Ishikawa (cell line): ENCODE data around the gene LIPG.
A peak's percentile ranks its signal among the peaks of the same experiment; 100 is the strongest.

ENCODE experiments used
- CEBPB ChIP-seq: IDR thresholded peaks from 2 replicates; pipeline ENCODE4 v1.6.1; 2012
- CREB1 ChIP-seq: IDR thresholded peaks from 2 replicates; pipeline ENCODE4 v1.6.1; 2012; ENCODE audit warnings: low read depth
- EGR1 ChIP-seq: IDR thresholded peaks from 2 replicates; pipeline ENCODE4 v1.6.1; 2012
- EP300 ChIP-seq: IDR thresholded peaks from 2 replicates; pipeline ENCODE4 v1.6.1; 2012; ENCODE audit warnings: borderline replicate concordance
- FOXM1 ChIP-seq: IDR thresholded peaks from 2 replicates; pipeline ENCODE4 v1.6.1; 2012; ENCODE audit warnings: low read depth, borderline replicate concordance
- MAX ChIP-seq: IDR thresholded peaks from 2 replicates; pipeline ENCODE4 v1.6.1; 2012
- NFIC ChIP-seq: IDR thresholded peaks from 2 replicates; pipeline ENCODE4 v1.6.1; 2012
- RAD21 ChIP-seq: IDR thresholded peaks from 2 replicates; pipeline ENCODE4 v1.6.1; 2012; ENCODE audit warnings: low read depth
- REST ChIP-seq: IDR thresholded peaks from 2 replicates; pipeline ENCODE4 v1.6.1; 2012; ENCODE audit warnings: low read depth, mild to moderate bottlenecking
- TAF1 ChIP-seq: IDR thresholded peaks from 2 replicates; pipeline ENCODE4 v1.6.1; 2012; ENCODE audit warnings: low read depth, mild to moderate bottlenecking
- TCF12 ChIP-seq: IDR thresholded peaks from 2 replicates; pipeline ENCODE4 v1.6.1; 2012; ENCODE audit warnings: low read depth
- TEAD4 ChIP-seq: IDR thresholded peaks from 2 replicates; pipeline ENCODE4 v1.6.1; 2012
- YY1 ChIP-seq: IDR thresholded peaks from 2 replicates; pipeline ENCODE4 v1.6.1; 2012; ENCODE audit warnings: low read depth
- ZBTB7A ChIP-seq: IDR thresholded peaks from 2 replicates; pipeline ENCODE4 v1.6.1; 2012; ENCODE audit warnings: low read depth
- TF ChIP-seq, protein P1 (sequence below): IDR thresholded peaks from 2 replicates; pipeline ENCODE4 v1.6.1; 2012

Gene LIPG

DNA sequence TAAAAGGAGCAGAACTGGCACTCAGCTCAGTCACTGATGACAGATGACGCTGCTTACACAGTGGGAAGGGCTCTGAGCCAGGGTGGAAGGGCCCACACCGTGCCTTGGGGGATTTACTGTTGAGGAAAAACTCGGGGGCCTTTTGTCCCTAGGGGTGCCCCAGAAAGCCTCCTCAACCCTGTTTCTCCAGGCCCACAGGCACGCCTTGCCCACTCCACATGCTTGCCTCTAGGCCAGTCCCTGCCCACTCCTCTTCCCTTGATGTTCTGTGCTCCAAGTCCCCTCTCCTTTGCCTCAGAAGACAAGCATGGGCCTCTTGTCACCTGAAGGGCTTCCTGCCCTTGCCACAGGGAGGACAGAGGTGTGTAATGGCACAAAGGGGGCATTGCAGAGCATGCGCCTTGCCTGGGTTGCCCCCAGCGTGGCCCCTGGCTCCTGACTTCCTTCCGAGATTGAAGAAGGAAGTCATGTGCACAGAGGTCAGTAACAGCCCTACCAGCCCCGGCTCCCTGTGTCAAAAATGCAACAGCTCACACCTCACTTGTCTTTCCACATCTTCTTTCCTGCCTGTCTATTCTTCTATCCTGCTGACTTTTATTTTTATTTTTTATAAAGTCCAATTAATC is 65.1 kb downstream of the LIPG start:
- TF ChIP-seq RAD21 (no peak), CREB1 (no peak), YY1 (no peak), TCF12 (no peak)

DNA sequence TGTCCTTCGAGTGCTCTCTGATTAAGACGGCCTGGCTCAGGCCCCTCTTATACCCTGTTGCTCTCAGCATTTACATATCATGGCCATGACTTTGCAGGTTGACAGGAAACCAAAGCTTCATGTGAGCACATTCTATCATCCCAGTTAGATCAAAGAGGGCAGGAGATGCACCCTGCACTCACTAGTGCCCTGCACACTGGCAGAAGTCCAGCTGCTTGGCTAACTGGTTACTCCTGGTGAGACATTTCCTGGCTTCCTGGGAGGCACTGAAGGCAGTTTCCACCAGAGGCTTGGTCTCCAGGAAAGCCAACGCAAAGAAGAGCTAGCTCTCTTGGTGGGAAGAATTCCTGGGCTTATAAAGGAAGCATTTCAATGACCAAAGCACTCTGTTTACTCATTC is 66.3 kb downstream of the LIPG start:
- TF ChIP-seq MAX (no peak), TCF12 (no peak), CEBPB (no peak), ZBTB7A (no peak), RAD21 (no peak), NFIC (peak; percentile 60), TEAD4 (no peak), EP300 (no peak)
- TF ChIP-seq, protein P1, sequence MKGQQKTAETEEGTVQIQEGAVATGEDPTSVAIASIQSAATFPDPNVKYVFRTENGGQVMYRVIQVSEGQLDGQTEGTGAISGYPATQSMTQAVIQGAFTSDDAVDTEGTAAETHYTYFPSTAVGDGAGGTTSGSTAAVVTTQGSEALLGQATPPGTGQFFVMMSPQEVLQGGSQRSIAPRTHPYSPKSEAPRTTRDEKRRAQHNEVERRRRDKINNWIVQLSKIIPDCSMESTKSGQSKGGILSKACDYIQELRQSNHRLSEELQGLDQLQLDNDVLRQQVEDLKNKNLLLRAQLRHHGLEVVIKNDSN = no peak

GRCh38 chr18:49628881-49629795 is 67.3 kb downstream of the LIPG start:
- TF ChIP-seq RAD21 = peak; percentile 24; the same call in 1 of the 2 replicates
- TF ChIP-seq FOXM1 = no peak
- TF ChIP-seq MAX = 0 out of 2 replicates have a peak, but pooled peaks have one; percentile 4
- TF ChIP-seq EGR1 = no peak

- no peak for TF ChIP-seq TAF1
- no peak for TF ChIP-seq NFIC
- TF ChIP-seq RAD21 = no peak
- no peak for TF ChIP-seq MAX
Measured at GRCh38 chr18:49630246-49630699, 68.4 kb downstream of the LIPG start.

DNA sequence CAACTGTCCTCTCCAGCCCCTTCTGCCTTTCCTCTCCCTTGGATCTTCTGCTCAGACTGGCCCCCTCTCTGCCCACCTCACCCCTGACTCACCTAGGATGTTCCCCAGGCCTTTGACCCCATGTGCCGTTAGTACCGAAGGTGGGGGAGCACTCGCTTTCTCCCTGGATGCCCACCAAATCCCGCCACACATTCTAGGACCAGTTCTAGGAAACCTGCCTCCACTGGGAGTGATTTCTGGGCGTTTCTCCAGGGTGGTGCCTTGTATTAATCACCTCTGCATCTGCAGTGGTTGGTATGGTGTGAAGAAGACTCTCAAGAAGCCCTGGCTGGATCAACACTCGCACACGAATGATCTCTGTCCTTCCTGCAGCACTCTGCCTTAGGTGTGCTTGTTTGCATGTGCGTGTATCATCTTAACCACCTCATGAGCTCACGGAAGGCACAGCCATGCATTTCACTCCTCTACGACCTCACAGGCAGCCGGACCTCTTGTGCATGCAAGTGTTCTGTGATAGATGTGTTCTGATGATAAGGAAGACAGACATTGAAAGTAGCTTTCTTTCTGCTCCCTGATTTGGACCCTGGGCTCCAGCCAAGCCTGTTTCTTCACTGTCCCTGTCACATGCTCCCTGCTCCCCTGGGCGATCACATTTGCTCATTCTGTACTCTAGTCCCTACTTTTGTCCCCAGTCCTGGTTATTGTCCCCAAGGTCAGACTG is 69.4 kb downstream of the LIPG start:
- TF ChIP-seq TCF12 (no peak), FOXM1 (no peak), NFIC (no peak), CEBPB (no peak), MAX (no peak), ZBTB7A (no peak), TAF1 (no peak), TEAD4 (no peak), CREB1 (no peak), EP300 (no peak), REST (no peak), YY1 (no peak), RAD21 (no peak), EGR1 (no peak)
- TF ChIP-seq, protein P1 = no peak

DNA sequence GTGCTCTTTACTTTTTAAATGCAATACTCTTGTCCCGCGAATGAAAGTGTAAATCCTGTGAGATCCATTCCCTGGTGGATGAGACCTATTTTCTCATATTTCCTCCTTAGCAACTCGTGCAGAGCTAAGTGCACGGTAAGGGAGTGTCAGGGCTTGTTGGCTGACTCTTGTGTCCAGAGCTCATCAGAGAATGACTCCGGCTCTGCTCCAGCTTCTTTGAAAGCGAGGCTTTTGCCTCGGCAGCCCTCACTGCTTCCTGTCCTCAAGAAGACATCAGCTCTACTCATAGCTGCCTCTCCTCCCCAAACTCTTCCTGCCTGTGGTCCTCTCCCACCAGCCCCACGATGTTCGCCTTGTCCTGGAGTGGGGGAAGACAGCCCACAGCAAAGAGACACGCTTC is 70.7 kb downstream of the LIPG start:
- TF ChIP-seq CREB1 = no peak
- TF ChIP-seq REST = no peak
- no peak for TF ChIP-seq NFIC
- no peak for TF ChIP-seq EP300
- no peak for TF ChIP-seq RAD21
- TF ChIP-seq TAF1 = no peak
- no peak for TF ChIP-seq TEAD4
- no peak for TF ChIP-seq TCF12
- TF ChIP-seq CEBPB = no peak
- no peak for TF ChIP-seq EGR1
- TF ChIP-seq ZBTB7A = no peak
- TF ChIP-seq MAX = no peak
- TF ChIP-seq FOXM1 = no peak
- TF ChIP-seq YY1 = no peak
- TF ChIP-seq, protein P1 = no peak
